H9 (cell line): ENCODE data around the gene BMERB1. TPM values are rescaled to one million over a fixed set of nuclear protein-coding genes. Genes with fewer than 3 reads are reported as not detected.
A peak's percentile ranks its signal among the peaks of the same experiment; 100 is the strongest.

Source experiments
- DNase-seq: peaks from one replicate; pipeline ENCODE4 v3.0.0-alpha.2; 2017
- H2AFZ ChIP-seq: one replicate; pipeline ENCODE4 v1.6.1; 2013; ENCODE audit warnings: mild to moderate bottlenecking, low read length, control low read depth, moderate library complexity
- H2AK5ac ChIP-seq: 2 replicates; pipeline ENCODE4 v1.6.1; 2013; ENCODE audit warnings: low read length, control low read depth, mixed read lengths; ENCODE audit not compliant: insufficient read length
- H2BK120ac ChIP-seq: one replicate; pipeline ENCODE4 v1.6.1; 2013; ENCODE audit warnings: low read depth, mild to moderate bottlenecking, low read length, control low read depth, inconsistent platforms; ENCODE audit not compliant: poor library complexity, severe bottlenecking
- H2BK12ac ChIP-seq: 2 replicates; pipeline ENCODE4 v1.6.1; 2013; ENCODE audit warnings: low read length, control low read depth, mixed read lengths, low read depth; ENCODE audit not compliant: insufficient read length
- H2BK15ac ChIP-seq: 2 replicates; pipeline ENCODE4 v1.6.1; 2013; ENCODE audit warnings: low read depth, low read length, control low read depth
- H2BK20ac ChIP-seq: one replicate; pipeline ENCODE4 v1.6.1; 2013; ENCODE audit warnings: low read depth, mild to moderate bottlenecking, low read length, control low read depth, inconsistent platforms; ENCODE audit not compliant: poor library complexity, severe bottlenecking
- H2BK5ac ChIP-seq: 2 replicates; pipeline ENCODE4 v1.6.1; 2013; ENCODE audit warnings: low read length, control low read depth, mixed read lengths; ENCODE audit not compliant: insufficient read length
- H3K14ac ChIP-seq: 2 replicates; pipeline ENCODE4 v1.6.1; 2013; ENCODE audit warnings: low read length, control low read depth; ENCODE audit not compliant: insufficient read depth
- H3K18ac ChIP-seq: 2 replicates; pipeline ENCODE4 v1.6.1; 2013; ENCODE audit warnings: low read depth, mild to moderate bottlenecking, mixed read lengths, low read length, control low read depth; ENCODE audit not compliant: insufficient read length
- H3K23ac ChIP-seq: 2 replicates; pipeline ENCODE4 v1.6.1; 2013; ENCODE audit warnings: low read length, control low read depth, mixed read lengths, low read depth; ENCODE audit not compliant: insufficient read length
- H3K23me2 ChIP-seq: 2 replicates; pipeline ENCODE4 v1.6.1; 2013; ENCODE audit warnings: low read depth, mild to moderate bottlenecking, mixed read lengths, low read length, control low read depth; ENCODE audit not compliant: insufficient read length, poor library complexity, severe bottlenecking
- H3K27ac ChIP-seq: 2 replicates; pipeline ENCODE4 v1.5.1; 2013; ENCODE audit warnings: low read length, control low read depth, mixed read lengths, low read depth; ENCODE audit not compliant: insufficient read length
- H3K27me3 ChIP-seq: 2 replicates; pipeline ENCODE4 v1.6.1; 2013; ENCODE audit warnings: low read length, control low read depth, inconsistent platforms; ENCODE audit not compliant: insufficient read depth
- H3K4ac ChIP-seq: 2 replicates; pipeline ENCODE4 v1.6.1; 2013; ENCODE audit warnings: low read depth, mild to moderate bottlenecking, control low read depth, inconsistent platforms, low read length, moderate library complexity
- H3K4me1 ChIP-seq: 2 replicates; pipeline ENCODE4 v1.6.1; 2013; ENCODE audit warnings: low read length, control low read depth, inconsistent platforms; ENCODE audit not compliant: insufficient read depth
- H3K4me2 ChIP-seq: 2 replicates; pipeline ENCODE4 v1.6.1; 2013; ENCODE audit warnings: low read length, control low read depth, mixed read lengths; ENCODE audit not compliant: insufficient read length, insufficient read depth
- H3K56ac ChIP-seq: 2 replicates; pipeline ENCODE4 v1.6.1; 2013; ENCODE audit warnings: low read depth, mild to moderate bottlenecking, mixed read lengths, low read length, control low read depth; ENCODE audit not compliant: insufficient read length
- H3K79me1 ChIP-seq: 2 replicates; pipeline ENCODE4 v1.6.1; 2013; ENCODE audit warnings: low read depth, mild to moderate bottlenecking, moderate library complexity, low read length, control low read depth, inconsistent platforms; ENCODE audit not compliant: insufficient read depth, poor library complexity, severe bottlenecking
- H3K79me2 ChIP-seq: 2 replicates; pipeline ENCODE4 v1.6.1; 2013; ENCODE audit warnings: low read length, control low read depth, inconsistent platforms; ENCODE audit not compliant: insufficient read depth
- H3K9ac ChIP-seq: 2 replicates; pipeline ENCODE4 v1.6.1; 2013; ENCODE audit warnings: low read length, control low read depth, mixed read lengths; ENCODE audit not compliant: insufficient read length; ENCODE audit errors: extremely low read depth
- H3K9me3 ChIP-seq: one replicate; pipeline ENCODE4 v1.6.1; 2013; ENCODE audit warnings: low read depth, low read length, inconsistent platforms; ENCODE audit not compliant: control insufficient read depth
- H3T11ph ChIP-seq: one replicate; pipeline ENCODE4 v1.6.1; 2013; ENCODE audit warnings: mild to moderate bottlenecking, low read length, control low read depth, inconsistent platforms
- H4K20me1 ChIP-seq: one replicate; pipeline ENCODE4 v1.6.1; 2013; ENCODE audit not compliant: control insufficient read depth, insufficient read length, insufficient read depth
- H4K5ac ChIP-seq: 2 replicates; pipeline ENCODE4 v1.6.1; 2013; ENCODE audit warnings: low read depth, mild to moderate bottlenecking, mixed read lengths, low read length, control low read depth; ENCODE audit not compliant: insufficient read length
- H4K8ac ChIP-seq: replicated peaks from 2 replicates; pipeline ENCODE4 v1.6.1; 2013; ENCODE audit warnings: low read length, control low read depth, mixed read lengths, low read depth; ENCODE audit not compliant: insufficient read length
- H4K91ac ChIP-seq: 2 replicates; pipeline ENCODE4 v1.6.1; 2013; ENCODE audit warnings: low read depth, mild to moderate bottlenecking, moderate library complexity, mixed read lengths, low read length, control low read depth; ENCODE audit not compliant: insufficient read length
- H3K27ac Mint-ChIP-seq, 3 experiments: 2 replicates in 2 of 3; 3 replicates in 1 of 3; pipeline ENCODE4 v1.8.0; 2020 to 2021; ENCODE audit warnings: mixed read lengths in 3 of 3, mild to moderate bottlenecking in 1 of 3, moderate library complexity in 1 of 3
- H3K27me3 Mint-ChIP-seq: 2 replicates; pipeline ENCODE4 v1.8.0; 2021; ENCODE audit warnings: low read depth, mild to moderate bottlenecking, moderate library complexity, mixed read lengths
- H3K36me3 Mint-ChIP-seq, 3 experiments: 2 replicates in 2 of 3; 3 replicates in 1 of 3; pipeline ENCODE4 v1.8.0; 2020 to 2021; ENCODE audit warnings: low read depth in 3 of 3, mixed read lengths in 3 of 3; ENCODE audit not compliant: insufficient read depth in 1 of 3
- H3K4me1 Mint-ChIP-seq, 2 experiments: 2 replicates each; pipeline ENCODE4 v1.8.0; 2020; ENCODE audit warnings: mixed read lengths in 2 of 2
- H3K4me3 Mint-ChIP-seq, 2 experiments: 2 replicates in 1 of 2; 3 replicates in 1 of 2; pipeline ENCODE4 v1.8.0; 2020 to 2021; ENCODE audit warnings: mild to moderate bottlenecking in 2 of 2, mixed read lengths in 2 of 2, moderate library complexity in 1 of 2
- H3K9me3 Mint-ChIP-seq, 2 experiments: 2 replicates in 1 of 2; 3 replicates in 1 of 2; pipeline ENCODE4 v1.8.0; 2020; ENCODE audit warnings: mild to moderate bottlenecking in 2 of 2, mixed read lengths in 2 of 2, moderate library complexity in 1 of 2
- CTCF ChIP-seq: fragments of 200-600 bp; sonication (generic); conservative IDR thresholded peaks from 3 replicates; pipeline ENCODE4 v1.8.0; 2021; ENCODE audit warnings: antibody characterized with exemption, mild to moderate bottlenecking
- WGBS: extraction: QIAGEN DNeasy Blood & Tissue Kit; methylation state at CpG from one replicate; pipeline ENCODE4 v1.1.7; 2013; ENCODE audit warnings: missing lambda C conversion rate, low lambda C conversion rate, mixed read lengths; ENCODE audit not compliant: insufficient read length; ENCODE audit errors: extremely low coverage; 5-methylcytosine and 5-hydroxymethylcytosine counted together
- total RNA-seq: library from RNA; stranded (reverse); gene quantifications from 2 replicates; pipeline ENCODE4 v1.2.1, GENCODE V29; 2021

BMERB1 gene
- total RNA-seq, 1 experiment from 2014 or later: 19.5 TPM

GRCh38 chr16:15593235-15593634 is 158.8 kb downstream of the BMERB1 start:
- Histone ChIP-seq H3K18ac (no peak overlapping the region), H3T11ph (no peak overlapping the region), H3K56ac (no peak overlapping the region), H2AFZ (no peak overlapping the region), H2BK12ac (no peak overlapping the region), H2BK20ac (no peak overlapping the region), H3K27me3 (no peaks in the 10 kb centered on the region), H4K20me1 (no peaks in the 10 kb centered on the region), H3K9me3 (no peaks in the 10 kb centered on the region), H2BK120ac (no peak overlapping the region), H3K4me1 (no peaks in the 10 kb centered on the region), H4K8ac (no peak overlapping the region), H3K23me2 (no peaks in the 10 kb centered on the region), H3K79me2 (no peaks in the 10 kb centered on the region), H3K4me2 (no peak overlapping the region), H3K27ac (no peak overlapping the region), H3K23ac (no peak overlapping the region), H3K9ac (no peak overlapping the region), H4K5ac (no peak overlapping the region), H3K4ac (no peak overlapping the region), H2BK15ac (no peak overlapping the region), H3K14ac (no peak overlapping the region), H3K79me1 (no peaks in the 10 kb centered on the region), H2BK5ac (no peak overlapping the region), H4K91ac (no peak overlapping the region), H2AK5ac (no peak overlapping the region)
- no peaks in the 10 kb centered on the region; a peak in 1 of 5 replicates for H3K9me3 Mint-ChIP-seq
- peak overlapping the region; percentile 49 to 89 (median 79) for H3K27ac Mint-ChIP-seq
- H3K4me3 Mint-ChIP-seq: no peak overlapping the region
- H3K4me1 Mint-ChIP-seq: peaks cover 4 to 6% of the 10 kb centered on the region in 2 experiments; a peak in 2 of 4 replicates
- TF ChIP-seq CTCF: no peak
- no CpG with 5 or more reads among the region's 9 CpGs for WGBS
- H3K27me3 Mint-ChIP-seq: no peaks in the 10 kb centered on the region; the same call in 1 of the 2 replicates
- peaks cover 13 to 37% (median 34%) of the 10 kb centered on the region in 3 experiments for H3K36me3 Mint-ChIP-seq
- no peak for DNase-seq
